H1 (cell line): ENCODE results near the gene XAB2. TPM values are rescaled to one million over a fixed set of nuclear protein-coding genes. Genes with fewer than 3 reads are reported as not detected.
A peak's percentile ranks its signal among the peaks of the same experiment; 100 is the strongest.

Experiments
- CTCF ChIA-PET: fragments of 300-600 bp; sonication (Branson Sonifier 250); formaldehyde crosslinking; loops from one replicate; lab custom pipeline; 2021; ENCODE audit not compliant: partially characterized antibody; lab: Charles Lee
- POLR2A ChIA-PET: fragments of 300-600 bp; sonication (Branson Sonifier 250); formaldehyde crosslinking; loops from one replicate; lab custom pipeline; 2021; ENCODE audit warnings: inconsistent platforms; ENCODE audit not compliant: partially characterized antibody; lab: Charles Lee
- DNase-seq, 2 experiments: peaks; one replicate each; pipeline versions ENCODE4 v3.0.0 to v3.0.0-alpha.2; 2010 to 2022; ENCODE audit warnings: low spot score in 2 of 2, low read depth in 1 of 2, mixed read lengths in 1 of 2
- FAIRE-seq: peaks from 2 replicates; lab custom pipeline; 2011; peaks lifted over from hg19 to GRCh38; lab: Jason Lieb, UNC
- H2AFZ ChIP-seq: 2 replicates; pipeline ENCODE4 v1.8.1; 2012; ENCODE audit warnings: low read length, inconsistent platforms
- H2AK5ac ChIP-seq: 2 replicates; pipeline ENCODE4 v1.6.1; 2013; ENCODE audit warnings: low read depth, low read length
- H2BK120ac ChIP-seq: replicated peaks from 2 replicates; pipeline ENCODE3; 2013; ENCODE audit warnings: low read depth, low read length, inconsistent platforms
- H2BK12ac ChIP-seq: 2 replicates; pipeline ENCODE4 v1.6.1; 2013; ENCODE audit warnings: low read depth, low read length
- H2BK15ac ChIP-seq: 2 replicates; pipeline ENCODE4 v1.6.1; 2013; ENCODE audit warnings: low read length
- H2BK20ac ChIP-seq: 2 replicates; pipeline ENCODE4 v1.6.1; 2013; ENCODE audit warnings: low read length
- H2BK5ac ChIP-seq: 2 replicates; pipeline ENCODE4 v1.6.1; 2013; ENCODE audit warnings: low read depth, low read length
- H3K14ac ChIP-seq: 2 replicates; pipeline ENCODE4 v1.6.1; 2013; ENCODE audit warnings: inconsistent platforms; ENCODE audit not compliant: insufficient read length
- H3K18ac ChIP-seq: 2 replicates; pipeline ENCODE4 v1.6.1; 2013; ENCODE audit warnings: low read length; ENCODE audit errors: extremely low read depth
- H3K23ac ChIP-seq: 2 replicates; pipeline ENCODE4 v1.6.1; 2013; ENCODE audit warnings: inconsistent platforms; ENCODE audit not compliant: insufficient read length
- H3K23me2 ChIP-seq: 2 replicates; pipeline ENCODE4 v1.6.1; 2013; ENCODE audit warnings: low read depth, low read length
- H3K27ac ChIP-seq: 2 replicates; pipeline ENCODE4 v1.6.1; 2011; ENCODE audit warnings: low read depth, low read length, inconsistent platforms
- H3K27me3 ChIP-seq, 4 experiments: replicated peaks in 1 of 4; 1 replicate in 1 of 4; 2 replicates in 3 of 4; pipeline versions ENCODE4 v1.6.1 to v1.8.1; 2011 to 2013; ENCODE audit warnings: low read length in 3 of 4, mild to moderate bottlenecking in 3 of 4, inconsistent platforms in 2 of 4, mixed read lengths in 2 of 4, moderate library complexity in 1 of 4; ENCODE audit not compliant: control insufficient read depth in 3 of 4, insufficient read depth in 3 of 4; ENCODE audit errors: extremely low read depth in 1 of 4
- H3K36me3 ChIP-seq, 4 experiments: 2 replicates each; pipeline versions ENCODE4 v1.6.1 to v1.8.1; 2011 to 2013; ENCODE audit warnings: mild to moderate bottlenecking in 4 of 4, low read length in 3 of 4, moderate library complexity in 2 of 4, control low read depth in 1 of 4, inconsistent platforms in 1 of 4; ENCODE audit not compliant: insufficient read depth in 4 of 4, control insufficient read depth in 2 of 4
- H3K4ac ChIP-seq: replicated peaks from 2 replicates; pipeline ENCODE3; 2013; ENCODE audit warnings: low read length, low read depth, mixed read lengths, inconsistent platforms; ENCODE audit not compliant: insufficient read length
- H3K4me1 ChIP-seq, 4 experiments: replicated peaks in 1 of 4; 1 replicate in 1 of 4; 2 replicates in 3 of 4; pipeline versions ENCODE4 v1.6.1 to v1.8.1; 2011 to 2013; ENCODE audit warnings: low read length in 3 of 4, inconsistent platforms in 2 of 4, mixed read lengths in 1 of 4; ENCODE audit not compliant: insufficient read depth in 4 of 4, control insufficient read depth in 3 of 4
- H3K4me2 ChIP-seq, 2 experiments: 2 replicates each; pipeline versions ENCODE4 v1.6.1 to v1.8.1; 2011 to 2013; ENCODE audit warnings: low read depth in 2 of 2, low read length in 2 of 2, control low read depth in 1 of 2, inconsistent platforms in 1 of 2, mild to moderate bottlenecking in 1 of 2; ENCODE audit not compliant: insufficient read depth in 1 of 2
- H3K4me3 ChIP-seq, 4 experiments: fragments of 200-600, 300-600 bp in 1 of 4; sonication (generic), shearing (Covaris generic), sonication (Bioruptor Twin) in 1 of 4; 2 replicates each; pipeline versions ENCODE4 v1.5.1 to v1.8.1; 2011 to 2016; ENCODE audit warnings: low read length in 4 of 4, low read depth in 3 of 4, control low read depth in 2 of 4, inconsistent platforms in 2 of 4, mild to moderate bottlenecking in 2 of 4, mixed read lengths in 1 of 4, moderate library complexity in 1 of 4; ENCODE audit not compliant: insufficient read depth in 2 of 4; ENCODE audit errors: extremely low read depth in 1 of 4
- H3K56ac ChIP-seq: replicated peaks from 2 replicates; pipeline ENCODE3; 2013; ENCODE audit warnings: low read depth, mild to moderate bottlenecking, mixed read lengths, low read length, inconsistent platforms; ENCODE audit not compliant: insufficient read length
- H3K79me1 ChIP-seq: 2 replicates; pipeline ENCODE4 v1.6.1; 2013; ENCODE audit warnings: low read depth, low read length, control low read depth
- H3K79me2 ChIP-seq, 2 experiments: 2 replicates each; pipeline versions ENCODE4 v1.6.1 to v1.8.1; 2012 to 2013; ENCODE audit warnings: low read length in 2 of 2, mild to moderate bottlenecking in 2 of 2, inconsistent platforms in 1 of 2; ENCODE audit not compliant: insufficient read depth in 2 of 2, control insufficient read depth in 1 of 2
- H3K9ac ChIP-seq, 4 experiments: replicated peaks in 1 of 4; 1 replicate in 1 of 4; 2 replicates in 3 of 4; pipeline versions ENCODE4 v1.6.1 to v1.8.1; 2011 to 2013; ENCODE audit warnings: low read depth in 3 of 4, low read length in 3 of 4, control low read depth in 2 of 4, mild to moderate bottlenecking in 2 of 4, moderate library complexity in 2 of 4, inconsistent platforms in 1 of 4; ENCODE audit errors: extremely low read depth in 1 of 4
- H3K9me3 ChIP-seq, 2 experiments: 2 replicates each; pipeline versions ENCODE4 v1.6.1 to v1.8.1; 2012 to 2013; ENCODE audit warnings: mild to moderate bottlenecking in 2 of 2, moderate library complexity in 2 of 2, control low read depth in 1 of 2, inconsistent platforms in 1 of 2, low read depth in 1 of 2, low read length in 1 of 2, mixed read lengths in 1 of 2; ENCODE audit not compliant: insufficient read depth in 2 of 2
- H4K20me1 ChIP-seq, 2 experiments: replicated peaks in 1 of 2; 2 replicates each; pipeline versions ENCODE3 to v1.8.1; 2011 to 2013; ENCODE audit warnings: inconsistent platforms in 2 of 2, low read length in 2 of 2, mild to moderate bottlenecking in 1 of 2; ENCODE audit not compliant: insufficient read depth in 2 of 2, control insufficient read depth in 1 of 2
- H4K5ac ChIP-seq: 2 replicates; pipeline ENCODE4 v1.6.1; 2013; ENCODE audit warnings: low read length, low read depth, mixed read lengths, inconsistent platforms; ENCODE audit not compliant: insufficient read length
- H4K8ac ChIP-seq: 2 replicates; pipeline ENCODE4 v1.8.0; 2013; ENCODE audit warnings: mild to moderate bottlenecking, moderate library complexity, low read length, inconsistent platforms; ENCODE audit not compliant: insufficient read depth; ENCODE audit errors: extremely low read depth
- H4K91ac ChIP-seq: replicated peaks from 2 replicates; pipeline ENCODE3; 2013; ENCODE audit warnings: low read length, mixed read lengths, inconsistent platforms; ENCODE audit not compliant: insufficient read length
- POLR2AphosphoS5 ChIP-seq: IDR thresholded peaks from 2 replicates; pipeline ENCODE4 v1.6.1; 2011; ENCODE audit warnings: low read depth, low read length
- SAP30 ChIP-seq: fragments of 300-600 bp; sonication (generic); IDR thresholded peaks from 2 replicates; pipeline ENCODE4 v1.7.1; 2012; ENCODE audit warnings: low read length, moderate library complexity, mild to moderate bottlenecking, inconsistent platforms; ENCODE audit not compliant: insufficient read depth, insufficient replicate concordance
- WGBS, 2 experiments: shearing (Covaris generic) in 1 of 2; methylation state at CpG; one replicate each; pipeline versions ENCODE4 v1.1.6 to v1.1.7; 2013 to 2015; ENCODE audit warnings: low lambda C conversion rate in 2 of 2, mixed read lengths in 2 of 2, inconsistent platforms in 1 of 2, low coverage in 1 of 2, missing lambda C conversion rate in 1 of 2; ENCODE audit not compliant: insufficient replicate concordance in 2 of 2, insufficient coverage in 1 of 2, insufficient read length in 1 of 2; ENCODE audit errors: extremely low coverage in 1 of 2, missing lambda C conversion rate in 1 of 2; 5-methylcytosine and 5-hydroxymethylcytosine counted together
- polyA plus RNA-seq, 7 experiments: library from polyadenylated mRNA; depleted of rRNA in 3 of 7; stranded (reverse) in 5 of 7; unstranded in 2 of 7; fragments of >200 nt in 5 of 7; fragments of 200-250 nt in 2 of 7; gene quantifications; 1 replicate in 5 of 7; 2 replicates in 1 of 7; 4 replicates in 1 of 7; pipeline versions ENCODE4 v1.2.1 to v1.2.3, GENCODE V29; 2011 to 2013; ENCODE audit warnings: missing spikeins in 2 of 7, mixed read lengths in 2 of 7
- total RNA-seq: library from RNA; stranded (reverse); fragmentation: NEBNext Ultra II Directional; extraction: Animal tissue kit (Norgen Biotek cat#: 25700); gene quantifications from 2 replicates; pipeline ENCODE4 v1.2.1, GENCODE V29; 2021
- TF ChIP-seq, protein P1 (sequence below): IDR thresholded peaks from 2 replicates; pipeline ENCODE4 v1.6.1; 2011; ENCODE audit warnings: low read length, improper control_type of control experiment

The XAB2 gene
- total and polyA plus RNA-seq, 2 of the 8 experiments (the other 6 are each of a cell fraction or from before 2014, with no cell fraction given) = 48.2 to 49.4 TPM

DNA sequence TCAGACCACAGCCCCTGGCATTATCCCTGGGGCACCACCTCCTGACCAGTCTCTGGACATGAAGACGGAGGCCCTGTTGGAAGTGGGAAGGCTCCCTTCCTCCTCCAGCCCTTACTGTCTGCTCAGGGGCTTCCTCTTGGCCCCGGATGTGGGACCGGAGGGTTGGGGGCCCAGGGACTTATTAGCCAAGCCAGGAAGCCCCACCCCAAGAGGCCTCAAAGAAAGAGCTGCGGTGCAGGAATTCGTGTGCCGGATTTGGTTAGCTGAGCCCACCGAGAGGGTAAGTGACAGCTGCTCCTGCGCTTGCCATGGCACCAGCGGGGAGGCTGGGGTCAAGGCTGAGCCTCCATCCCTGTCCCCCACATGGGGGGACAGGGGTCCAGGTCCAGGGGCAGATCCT, 39.5 kb upstream of the XAB2 start, which contains the start of gene RETN:
Gene RETN, plus strand, starts transcription at position 208 of the 400 bp plus-strand sequence. CDS start 278 bp downstream, outside the sequence.
- ChIA-PET CTCF (interaction anchor here (0.5 to 4.7 kb wide), 11 partner anchors 12 to 112 kb away, joined by 3 to 32 read pairs (median 4); partner anchors contain the start of gene TRAPPC5), POLR2A (interaction anchor here (0.8 to 1.7 kb wide), 4 partner anchors 9 to 130 kb away, joined by 3 to 6 read pairs (median 4); partner anchors contain the start of gene TRAPPC5)
- TF ChIP-seq SAP30 (no peak), POLR2AphosphoS5 (no peak)
- TF ChIP-seq, protein P1, sequence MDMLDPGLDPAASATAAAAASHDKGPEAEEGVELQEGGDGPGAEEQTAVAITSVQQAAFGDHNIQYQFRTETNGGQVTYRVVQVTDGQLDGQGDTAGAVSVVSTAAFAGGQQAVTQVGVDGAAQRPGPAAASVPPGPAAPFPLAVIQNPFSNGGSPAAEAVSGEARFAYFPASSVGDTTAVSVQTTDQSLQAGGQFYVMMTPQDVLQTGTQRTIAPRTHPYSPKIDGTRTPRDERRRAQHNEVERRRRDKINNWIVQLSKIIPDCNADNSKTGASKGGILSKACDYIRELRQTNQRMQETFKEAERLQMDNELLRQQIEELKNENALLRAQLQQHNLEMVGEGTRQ = no peak
- Histone ChIP-seq H3K9ac (no peak within 1 kb of the TSS), H3K79me2 (no peaks in the 10 kb centered on the region), H4K20me1 (no peaks in the 10 kb centered on the region), H3K4ac (no peak within 1 kb of the TSS), H3K23me2 (peaks cover 2% of the 10 kb centered on the region; the same call in 1 of the 2 replicates), H3K56ac (no peak within 1 kb of the TSS), H4K91ac (no peak within 1 kb of the TSS), H3K27ac (no peak within 1 kb of the TSS), H2BK12ac (no peak within 1 kb of the TSS), H3K4me2 (peak within 1 kb of the TSS; percentile 70 to 86), H3K27me3 (peaks cover 0 to 18% (median 11%) of the 10 kb centered on the region in 4 experiments; a peak in 4 of 7 replicates), H4K5ac (no peak within 1 kb of the TSS), H3K79me1 (no peaks in the 10 kb centered on the region), H3K4me1 (peaks cover 0 to 3% (median 1%) of the 10 kb centered on the region in 4 experiments; a peak in 1 of 7 replicates), H3K18ac (no peak within 1 kb of the TSS), H3K14ac (no peak within 1 kb of the TSS), H2AFZ (no peak within 1 kb of the TSS), H2BK20ac (no peak within 1 kb of the TSS), H3K36me3 (no peaks in the 10 kb centered on the region), H2BK15ac (no peak within 1 kb of the TSS), H2BK120ac (no peak within 1 kb of the TSS), H3K23ac (no peak within 1 kb of the TSS), H2BK5ac (no peak within 1 kb of the TSS), H3K9me3 (no peaks in the 10 kb centered on the region), H2AK5ac (no peak within 1 kb of the TSS), H3K4me3 (peak within 1 kb of the TSS in 3 of 4 experiments; percentile 15 to 70 (median 51); a peak in 5 of 8 replicates), H4K8ac (no peak within 1 kb of the TSS)
- WGBS, 2 experiments = 75% methylated on average over 7 of the region's 9 CpGs; no CpG with 5 or more reads in 1 of the 2 experiments
- no peak for DNase-seq
- no peak for FAIRE-seq
